Measurements from ENCODE around the gene SLX4. TPM values are rescaled to one million over a fixed set of nuclear protein-coding genes. Genes with fewer than 3 reads are reported as not detected.

SLX4 gene
- total RNA-seq, 1 donor from 2014 or later, result 13.3 TPM

- no peak overlapping the region for H3K27ac Mint-ChIP-seq
- no peaks in the 10 kb centered on the region for H3K9me3 Mint-ChIP-seq
- no peaks in the 10 kb centered on the region for H3K27me3 Mint-ChIP-seq
- DNase-seq (ENCODE audit: extremely low spot score, unreplicated experiment), result no peak
- TF ChIP-seq CTCF (conservative IDR thresholded peaks at IDR 0.05), result no peak
- H3K4me3 Mint-ChIP-seq, result no peak overlapping the region
- H3K4me1 Mint-ChIP-seq (ENCODE audit: unreplicated experiment), result no peaks in the 10 kb centered on the region
- H3K36me3 Mint-ChIP-seq, result peaks cover 36% of the 10 kb centered on the region
Observed at GRCh38 chr16:3532741-3533140, 78.7 kb downstream of the SLX4 start.

Other genes with a start within 250 kb of the SLX4 start
- gene ZSCAN32, start 210.6 kb downstream of the SLX4 start, total RNA-seq (ENCODE audit: low replicate concordance), result 12.4 and 15.0 TPM in 2 replicates
- gene ZNF174, start 210.4 kb downstream of the SLX4 start, total RNA-seq (ENCODE audit: low replicate concordance), result 10.8 and 14.9 TPM in 2 replicates
- gene ZNF597, start 168.1 kb downstream of the SLX4 start, total RNA-seq (ENCODE audit: low replicate concordance), result 1.4 and 2.2 TPM in 2 replicates
- 41.1 and 51.1 TPM in 2 replicates for gene NAA60, start 167.9 kb downstream of the SLX4 start, total RNA-seq (ENCODE audit: low replicate concordance)
- gene C16orf90, start 116.1 kb downstream of the SLX4 start, total RNA-seq (ENCODE audit: low replicate concordance), result not detected in 2 replicates
- gene CLUAP1, start 110.6 kb downstream of the SLX4 start, total RNA-seq (ENCODE audit: low replicate concordance), result 20.5 and 35.9 TPM in 2 replicates
- 0.17 and 0.34 TPM in 2 replicates for gene NLRC3, start 34.2 kb downstream of the SLX4 start, total RNA-seq (ENCODE audit: low replicate concordance)
- 35.7 and 44.8 TPM in 2 replicates for gene DNASE1, start 43.1 kb upstream of the SLX4 start, total RNA-seq (ENCODE audit: low replicate concordance)
- 132 and 138 TPM in 2 replicates for gene TRAP1, start 105.9 kb upstream of the SLX4 start, total RNA-seq (ENCODE audit: low replicate concordance)

All from type B pancreatic cell (in vitro differentiated cells).